ENCODE measurements around the gene MEF2A.

MEF2A gene

DNA sequence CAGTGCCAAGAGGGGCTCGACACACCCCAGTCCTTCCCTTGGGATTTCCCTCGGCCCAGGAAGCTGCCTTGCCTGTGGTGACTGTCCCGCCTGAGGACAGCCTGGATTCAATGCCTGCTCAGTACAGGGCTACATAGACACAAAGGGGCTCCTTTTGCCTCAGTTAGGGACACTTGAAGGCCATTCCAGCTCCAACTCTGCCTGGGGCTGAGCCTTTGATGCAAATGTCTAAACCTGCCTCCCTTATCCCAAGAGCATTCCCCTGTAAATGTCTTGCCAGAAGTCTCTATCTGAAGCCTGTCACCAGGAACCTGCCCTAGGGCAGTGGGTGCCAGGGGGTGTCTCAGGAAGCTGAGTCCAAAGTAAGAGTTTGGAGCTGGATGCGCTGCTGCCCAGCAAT, 186.8 kb downstream of the MEF2A start:
- no peak overlapping the region for H3K4me3 ChIP-seq (ENCODE audit: low read depth, low read length)

- H3K4me3 ChIP-seq (ENCODE audit: low read depth, low read length) = no peak overlapping the region
These were observed 187.3 kb downstream of the MEF2A start for GRCh38 chr15:99753066-99753465.

DNA sequence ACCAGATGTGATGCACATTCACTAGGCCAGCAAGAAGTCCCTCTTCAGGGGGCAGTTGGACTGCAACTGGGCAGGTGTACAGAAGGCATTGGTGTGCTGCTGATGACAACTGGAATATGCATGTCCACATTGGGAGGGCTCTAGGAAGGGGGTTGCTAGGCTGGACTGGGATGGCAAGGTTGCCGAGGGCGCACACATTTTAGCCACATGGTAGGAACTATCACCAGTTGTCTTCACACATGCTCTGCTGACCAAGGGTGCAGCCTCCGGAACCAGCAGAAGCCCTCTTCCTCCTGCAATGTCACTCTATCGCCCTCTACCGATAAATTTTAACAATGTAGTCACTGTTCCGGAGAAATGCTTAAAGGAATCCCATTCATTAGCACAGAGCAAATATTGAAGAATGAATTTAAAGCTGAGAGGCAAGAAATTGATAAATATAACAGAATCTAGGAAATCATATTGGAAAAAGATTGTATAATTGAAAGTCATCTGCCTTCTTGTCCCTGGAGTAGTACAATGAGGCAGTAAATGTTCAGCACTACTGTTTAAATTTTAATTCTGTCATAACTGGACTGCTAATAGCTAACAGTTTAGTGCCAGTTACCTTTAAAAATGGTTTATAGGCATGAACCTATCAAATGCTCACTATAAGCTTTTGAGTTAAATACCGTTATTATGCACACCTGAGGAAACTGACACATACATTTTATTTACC, 190.1 kb downstream of the MEF2A start:
- H3K4me3 ChIP-seq (ENCODE audit: low read depth, low read length) = no peak overlapping the region

- H3K4me3 ChIP-seq (ENCODE audit: low read depth, low read length) = no peak overlapping the region
These were observed 196.5 kb downstream of the MEF2A start for GRCh38 chr15:99762288-99762687.

- no peak overlapping the region for H3K4me3 ChIP-seq (ENCODE audit: low read depth, low read length)
These were observed 198.0 kb downstream of the MEF2A start for GRCh38 chr15:99763827-99764226.

DNA sequence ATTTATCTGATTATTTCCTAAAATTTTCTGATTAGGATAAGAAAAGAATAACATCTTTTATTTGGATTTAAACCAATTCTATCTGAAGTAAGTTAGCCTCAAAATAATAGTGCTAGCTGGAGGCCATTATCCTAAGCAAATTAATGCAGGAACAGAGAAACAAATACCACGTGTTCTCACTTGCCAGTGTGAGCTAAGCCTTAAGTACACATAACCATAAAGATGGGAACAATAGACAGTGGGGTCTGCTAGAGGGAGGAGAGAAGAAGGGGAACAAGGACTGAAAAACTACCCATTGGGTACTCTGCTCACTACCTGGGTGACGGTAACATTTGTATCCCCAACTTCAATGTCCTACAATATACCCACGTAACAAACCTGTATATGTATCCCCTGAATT, 198.7 kb downstream of the MEF2A start:
- H3K4me3 ChIP-seq (ENCODE audit: low read depth, low read length) = no peak overlapping the region
